COLO668 (cell line): ENCODE results near the gene ZNF516.

Experiments
- DNase-seq: peaks from one replicate; lab custom pipeline; 2025; ENCODE audit not compliant: unreplicated experiment; lab: John Stamatoyannopoulos, UW

ZNF516 gene

DNA sequence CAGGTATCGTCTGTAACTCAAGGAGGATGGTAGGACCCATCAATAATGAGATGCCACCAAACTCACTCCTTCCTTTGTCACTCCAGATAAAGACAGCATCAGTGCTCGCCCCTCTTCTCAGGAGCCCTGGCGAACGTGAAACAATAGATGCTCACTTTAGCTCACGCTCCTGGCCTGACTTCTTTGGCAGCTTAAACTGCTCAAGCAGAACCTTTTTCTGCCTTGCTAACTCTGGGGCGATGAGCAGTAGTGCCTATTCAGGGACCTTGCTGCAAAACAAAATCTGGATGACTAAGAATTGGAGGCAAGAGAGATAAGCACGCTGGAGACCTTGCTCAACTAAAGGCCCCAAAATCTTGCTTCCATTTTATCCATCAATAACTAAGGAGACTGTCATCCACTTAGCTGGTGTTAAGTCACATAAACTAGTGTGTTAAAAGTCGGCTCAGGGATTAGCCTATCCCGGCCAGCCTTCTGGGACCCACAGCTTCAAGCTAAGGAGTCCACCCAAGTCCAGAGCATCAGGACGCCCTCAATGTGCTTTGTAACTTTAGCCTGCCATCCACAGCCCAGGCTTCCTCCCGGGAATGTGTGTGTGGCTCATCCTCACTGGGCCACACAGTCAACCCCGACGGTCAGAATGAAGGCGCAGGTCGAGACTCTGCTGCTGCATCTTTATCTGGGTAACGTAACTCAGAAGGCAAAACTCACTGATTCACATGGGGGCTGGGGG is 38.9 kb downstream of the ZNF516 start:
- no peak for DNase-seq

DNA sequence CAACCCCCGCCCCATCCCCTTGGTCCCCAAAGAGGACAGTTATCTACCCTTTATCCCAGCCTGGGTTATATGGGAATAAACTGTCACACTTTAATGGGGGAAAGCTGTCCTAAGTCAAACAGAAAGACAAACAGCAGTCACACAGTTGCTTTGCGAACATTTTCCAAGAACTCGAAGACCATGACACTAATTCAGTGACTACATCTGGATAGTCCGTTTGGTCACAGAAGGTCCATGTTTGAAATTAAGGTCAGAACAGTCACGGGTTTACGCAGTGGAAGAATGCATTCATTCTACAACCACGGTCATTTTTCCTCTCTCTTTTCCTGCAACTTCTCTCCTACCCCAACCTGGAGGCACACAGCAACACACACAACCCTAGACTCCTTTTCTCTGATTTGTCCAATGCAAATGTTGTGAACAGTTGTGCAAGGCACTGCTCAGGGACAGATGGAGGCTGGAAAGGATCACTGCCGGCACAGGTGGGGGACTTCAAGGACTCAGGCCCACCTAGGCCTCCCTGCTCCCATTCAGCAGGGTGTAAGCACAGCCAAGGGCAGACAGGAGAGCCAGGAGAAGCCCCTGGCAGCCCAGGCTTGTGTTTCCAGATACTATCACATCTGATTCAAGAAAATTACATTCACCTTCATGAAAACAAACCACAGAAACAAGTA is 39.9 kb downstream of the ZNF516 start:
- DNase-seq = no peak

GRCh38 chr18:76454418-76454817 is 40.6 kb downstream of the ZNF516 start:
- DNase-seq = no peak

- DNase-seq = no peak
Observed at GRCh38 chr18:76453932-76454331, 41.1 kb downstream of the ZNF516 start.

GRCh38 chr18:76453057-76453561 is 41.9 kb downstream of the ZNF516 start:
- DNase-seq = no peak

DNA sequence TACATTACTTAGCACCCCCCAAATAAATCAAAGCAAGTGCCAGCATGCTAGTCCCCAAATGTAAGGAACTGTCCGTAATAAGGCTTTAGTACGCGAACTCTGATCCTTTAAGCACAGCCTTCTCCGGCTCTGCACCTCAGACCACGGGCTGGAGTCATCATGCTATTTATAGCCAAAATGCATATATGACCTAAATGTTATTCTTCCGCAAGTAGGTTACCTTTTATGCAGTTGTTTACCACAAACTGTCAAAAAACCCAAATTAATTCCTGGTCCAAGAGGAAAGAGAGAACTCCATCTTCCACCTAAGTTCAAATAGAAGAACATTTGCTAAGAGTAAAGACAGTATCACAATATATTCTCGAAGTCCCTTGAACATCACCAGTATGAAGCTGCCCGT is 42.7 kb downstream of the ZNF516 start:
- DNase-seq = peak; percentile 54

DNA sequence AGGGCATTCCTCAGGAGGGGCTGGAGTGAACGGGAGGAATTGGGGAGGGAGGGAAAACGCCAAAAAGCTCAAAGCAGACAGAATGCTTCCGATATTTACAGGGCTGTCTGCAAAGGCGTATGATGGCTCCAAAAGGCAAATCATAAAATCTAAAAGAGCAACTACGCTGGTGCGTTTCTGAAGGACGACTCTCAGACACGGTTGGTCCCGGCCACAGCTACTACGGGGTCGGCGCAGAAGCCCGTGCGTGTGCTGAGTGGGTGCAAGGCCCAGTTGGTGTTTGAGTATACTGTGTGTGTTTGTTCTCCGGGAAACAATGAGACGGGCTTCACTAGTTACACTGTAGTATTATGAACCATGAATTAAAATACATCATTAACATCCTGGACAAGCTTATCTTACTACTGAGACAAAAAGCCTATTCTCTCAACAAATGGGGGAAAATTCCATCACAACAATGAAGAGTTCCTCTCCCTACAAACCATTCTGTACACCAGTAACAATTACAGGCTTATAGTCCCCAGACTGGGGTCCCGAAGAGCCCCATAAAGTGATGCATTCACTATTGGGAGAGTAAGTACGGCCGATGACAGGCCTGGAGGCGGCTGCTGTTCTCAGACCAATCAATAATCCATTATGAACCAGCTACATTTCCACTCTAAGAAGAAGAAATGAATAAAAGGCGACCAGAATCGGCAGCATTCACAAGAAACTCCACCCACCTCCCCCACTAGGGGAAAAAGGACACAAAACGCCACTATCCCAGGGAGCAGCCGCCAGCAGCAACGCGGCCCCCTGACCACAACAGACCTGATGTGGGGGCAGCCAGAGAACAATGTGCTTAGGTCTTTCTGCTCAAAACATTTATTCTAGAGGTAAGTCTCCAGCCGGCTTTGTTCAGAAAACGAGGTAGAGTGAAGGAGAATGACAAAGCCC is 43.4 kb downstream of the ZNF516 start:
- DNase-seq = peak; percentile 72

DNA sequence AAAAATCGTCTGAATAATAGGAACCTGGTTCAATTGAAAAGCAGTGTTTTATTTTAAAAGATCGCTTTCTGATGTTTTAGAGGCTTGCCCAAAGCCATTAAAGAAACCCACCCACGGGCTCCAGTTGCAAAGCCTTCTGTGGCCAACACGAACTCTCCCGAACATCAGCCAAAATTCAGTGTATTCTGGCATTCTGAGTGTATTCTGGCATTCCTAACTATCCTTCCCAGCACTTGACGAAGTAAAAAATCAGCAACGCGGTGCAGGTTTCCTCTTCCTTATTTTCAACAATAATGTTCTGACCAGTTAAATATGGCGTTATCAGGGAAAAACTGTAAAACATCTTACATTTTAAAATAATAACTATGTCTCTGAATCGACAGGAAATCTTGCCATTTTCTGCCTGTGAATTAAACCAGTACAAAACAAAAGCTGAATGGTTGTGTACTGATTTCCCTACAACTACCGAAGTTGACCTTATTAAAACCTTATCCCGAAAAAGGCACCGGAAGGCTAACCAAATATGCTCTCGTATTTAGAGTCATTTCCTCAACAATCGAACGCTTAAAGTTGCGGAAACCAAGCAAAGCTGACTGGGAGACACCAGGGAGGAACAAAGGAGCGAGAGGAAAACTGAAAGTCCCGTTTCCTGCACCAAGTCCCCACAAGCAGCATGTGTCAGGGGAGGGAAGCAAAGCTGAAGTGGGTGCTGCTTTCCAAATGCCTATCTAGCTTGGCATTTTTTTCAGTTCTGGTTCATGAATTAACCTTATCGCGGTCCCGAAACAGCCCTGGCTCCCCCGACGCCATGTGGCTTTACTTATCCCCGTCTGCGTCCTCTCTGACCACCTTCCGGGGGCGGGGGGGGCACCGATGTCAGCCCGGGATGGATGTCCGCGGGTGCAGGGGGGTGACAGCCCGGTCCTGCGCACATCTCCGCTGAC is 44.3 kb downstream of the ZNF516 start:
- peak; percentile 60 for DNase-seq

- no peak for DNase-seq
Observed at GRCh38 chr18:76449111-76449453, 46.0 kb downstream of the ZNF516 start.

GRCh38 chr18:76448256-76449110 is 46.6 kb downstream of the ZNF516 start:
- DNase-seq = no peak

GRCh38 chr18:76447258-76447890 is 47.7 kb downstream of the ZNF516 start:
- no peak for DNase-seq

GRCh38 chr18:76446321-76447257 is 48.5 kb downstream of the ZNF516 start:
- DNase-seq = no peak

- DNase-seq = no peak
Observed at GRCh38 chr18:76445741-76446232, 49.3 kb downstream of the ZNF516 start.

DNA sequence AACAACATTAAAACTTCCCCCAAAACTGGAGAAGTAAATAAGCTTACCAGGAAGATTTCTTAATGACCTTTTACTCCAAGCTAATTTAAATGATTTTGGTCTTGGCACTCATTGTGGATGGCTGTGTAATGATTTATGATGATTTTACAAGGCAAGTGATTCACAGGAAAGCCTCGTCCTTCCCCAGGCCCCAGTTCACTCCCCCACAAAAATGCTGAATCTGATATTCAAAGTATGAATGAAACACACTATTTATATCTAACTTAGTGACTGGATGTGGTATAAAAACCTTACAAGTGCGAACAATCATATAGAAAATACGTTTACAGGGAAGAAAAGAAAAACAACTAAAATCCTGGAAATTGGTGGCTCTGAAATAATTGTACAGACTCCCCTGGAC is 49.8 kb downstream of the ZNF516 start:
- no peak for DNase-seq

DNA sequence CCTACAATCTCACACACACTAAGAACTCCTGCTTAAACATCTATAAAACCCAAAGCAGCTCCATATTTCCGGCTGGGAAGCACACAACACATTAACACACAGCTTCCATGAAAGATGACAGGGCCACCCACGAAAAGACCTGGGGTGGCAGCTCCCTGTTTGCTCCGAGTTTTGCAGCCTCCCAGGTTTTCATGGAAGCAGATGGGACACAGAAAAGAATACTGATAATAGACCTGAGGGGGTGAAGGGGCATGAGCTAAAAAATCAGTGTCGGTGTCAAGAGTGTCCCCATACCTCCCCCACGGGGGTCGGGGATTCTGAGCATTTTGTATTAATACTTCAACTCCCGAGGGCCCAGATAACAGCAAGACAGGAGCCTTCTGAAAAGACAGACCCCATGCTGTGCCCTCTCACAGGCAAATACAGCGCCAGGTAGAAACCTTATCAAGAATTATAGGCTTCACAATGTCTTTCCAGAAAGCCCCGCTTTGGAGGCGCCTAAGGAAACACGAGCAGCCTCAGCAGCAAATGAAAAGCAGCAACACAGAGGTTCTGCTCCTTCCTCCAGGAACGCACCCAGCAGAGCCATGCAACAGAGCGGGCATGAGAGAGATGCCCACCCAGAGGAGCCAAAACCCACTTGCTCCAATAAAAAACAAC is 50.5 kb downstream of the ZNF516 start:
- no peak for DNase-seq

DNA sequence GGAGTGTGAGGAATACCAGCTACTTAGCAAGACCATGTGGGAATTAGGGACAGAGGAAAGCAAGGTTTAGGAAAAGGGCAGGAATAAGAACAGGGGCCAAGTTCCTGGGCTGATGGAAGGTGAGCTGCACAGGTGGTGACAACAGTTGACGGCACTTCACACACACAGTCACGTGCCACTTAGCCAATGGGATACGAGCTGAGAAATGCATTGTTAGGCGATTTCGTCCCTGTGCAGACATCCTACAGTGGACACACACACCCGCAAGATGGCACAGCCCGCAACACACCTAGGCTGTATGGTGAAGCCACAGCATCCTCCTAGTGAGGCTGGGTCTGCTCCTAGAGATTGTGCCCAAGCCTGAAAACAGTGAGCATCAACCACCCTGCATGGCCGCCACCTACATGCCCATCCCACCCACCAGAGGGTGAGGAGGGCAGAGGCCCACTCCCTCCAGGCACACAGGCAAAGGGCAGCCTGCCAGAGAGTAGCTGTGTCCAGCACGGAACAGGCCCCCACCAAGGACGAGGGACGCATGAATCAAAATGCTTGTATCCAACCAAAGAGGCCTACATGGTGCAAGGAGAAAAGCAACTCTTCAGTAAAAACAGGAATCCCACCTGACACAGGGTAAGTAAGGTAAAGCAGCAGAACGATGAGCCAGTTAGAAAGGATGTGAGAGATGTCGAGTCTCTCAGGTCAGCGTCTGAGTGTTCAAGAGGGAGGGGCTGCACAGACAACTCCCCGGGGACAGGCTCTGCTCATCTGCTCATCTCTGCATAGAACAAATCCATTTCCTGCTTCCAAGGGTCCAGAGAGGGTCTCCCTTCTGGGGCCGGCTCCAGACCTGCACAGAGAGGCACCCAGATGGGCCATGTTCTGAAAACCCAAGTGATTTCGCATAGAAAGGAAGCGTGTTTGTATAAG is 51.3 kb downstream of the ZNF516 start:
- DNase-seq = no peak
